ENCODE results near the gene NACA.

DNA sequence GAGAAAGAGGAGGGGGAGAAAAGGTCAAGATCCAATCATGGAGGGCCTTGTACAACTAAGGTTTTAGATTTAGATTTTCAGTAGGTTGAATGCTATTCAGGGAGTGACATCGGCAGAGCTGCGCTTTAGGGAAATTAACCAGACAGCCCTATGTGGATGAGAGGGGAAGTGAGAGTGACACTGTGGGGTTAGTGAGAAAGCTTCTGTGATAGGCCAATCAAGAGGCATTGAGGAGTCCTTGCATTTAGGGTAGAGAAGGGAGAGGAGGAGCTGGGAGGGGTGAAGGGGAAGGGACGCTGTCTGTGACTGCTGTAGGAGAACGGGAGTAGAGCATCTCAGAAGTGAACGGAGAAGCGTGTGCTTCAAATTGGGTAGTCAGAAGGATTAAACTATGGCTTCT lies 41.4 kb upstream of the NACA start:
- no peak for TF ChIP-seq EZH2 (IDR thresholded peaks at IDR 0.05; ENCODE audit: low read length)
- TF ChIP-seq, protein P1, sequence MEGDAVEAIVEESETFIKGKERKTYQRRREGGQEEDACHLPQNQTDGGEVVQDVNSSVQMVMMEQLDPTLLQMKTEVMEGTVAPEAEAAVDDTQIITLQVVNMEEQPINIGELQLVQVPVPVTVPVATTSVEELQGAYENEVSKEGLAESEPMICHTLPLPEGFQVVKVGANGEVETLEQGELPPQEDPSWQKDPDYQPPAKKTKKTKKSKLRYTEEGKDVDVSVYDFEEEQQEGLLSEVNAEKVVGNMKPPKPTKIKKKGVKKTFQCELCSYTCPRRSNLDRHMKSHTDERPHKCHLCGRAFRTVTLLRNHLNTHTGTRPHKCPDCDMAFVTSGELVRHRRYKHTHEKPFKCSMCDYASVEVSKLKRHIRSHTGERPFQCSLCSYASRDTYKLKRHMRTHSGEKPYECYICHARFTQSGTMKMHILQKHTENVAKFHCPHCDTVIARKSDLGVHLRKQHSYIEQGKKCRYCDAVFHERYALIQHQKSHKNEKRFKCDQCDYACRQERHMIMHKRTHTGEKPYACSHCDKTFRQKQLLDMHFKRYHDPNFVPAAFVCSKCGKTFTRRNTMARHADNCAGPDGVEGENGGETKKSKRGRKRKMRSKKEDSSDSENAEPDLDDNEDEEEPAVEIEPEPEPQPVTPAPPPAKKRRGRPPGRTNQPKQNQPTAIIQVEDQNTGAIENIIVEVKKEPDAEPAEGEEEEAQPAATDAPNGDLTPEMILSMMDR (optimal IDR thresholded peaks at IDR 0.05 in 1 of 3, IDR thresholded peaks at IDR 0.05 in 1 of 3, conservative IDR thresholded peaks at IDR 0.05 in 1 of 3; ENCODE audit: extremely low read depth in 1 of 3, insufficient read depth in 2 of 3, low read length in 3 of 3) = no peak
